Cardiac fibroblast (primary cell): Measurements from ENCODE around the gene RNF14.
"Not testable (repeated sequence)": the region's sequence is repeated elsewhere in the genome, so short reads cannot be mapped to it uniquely, and the experiment has no call there.

ENCODE experiments used
- DNase-seq, 2 donors: peaks; one replicate each; pipeline versions ENCODE4 v3.0.0 to v3.0.0-alpha.2; 2010; ENCODE audit warnings: low read depth in 2 of 2
- H3K4me3 ChIP-seq, 2 donors: replicated peaks in 1 of 2; 1 replicate in 1 of 2; 2 replicates in 1 of 2; pipeline ENCODE4 v1.5.1; 2011; ENCODE audit warnings: low read depth in 2 of 2, low read length in 2 of 2, mild to moderate bottlenecking in 2 of 2, moderate library complexity in 1 of 2
- TF ChIP-seq, protein P1 (sequence below): IDR thresholded peaks from one replicate; pipeline ENCODE4 v1.5.1; 2011; ENCODE audit warnings: low read depth, mild to moderate bottlenecking, low read length, inconsistent platforms

The RNF14 gene

GRCh38 chr5:142036918-142037317 lies 68.0 kb downstream of the RNF14 start:
- DNase-seq: no peak
- H3K4me3 ChIP-seq: no peak overlapping the region
- TF ChIP-seq, protein P1, sequence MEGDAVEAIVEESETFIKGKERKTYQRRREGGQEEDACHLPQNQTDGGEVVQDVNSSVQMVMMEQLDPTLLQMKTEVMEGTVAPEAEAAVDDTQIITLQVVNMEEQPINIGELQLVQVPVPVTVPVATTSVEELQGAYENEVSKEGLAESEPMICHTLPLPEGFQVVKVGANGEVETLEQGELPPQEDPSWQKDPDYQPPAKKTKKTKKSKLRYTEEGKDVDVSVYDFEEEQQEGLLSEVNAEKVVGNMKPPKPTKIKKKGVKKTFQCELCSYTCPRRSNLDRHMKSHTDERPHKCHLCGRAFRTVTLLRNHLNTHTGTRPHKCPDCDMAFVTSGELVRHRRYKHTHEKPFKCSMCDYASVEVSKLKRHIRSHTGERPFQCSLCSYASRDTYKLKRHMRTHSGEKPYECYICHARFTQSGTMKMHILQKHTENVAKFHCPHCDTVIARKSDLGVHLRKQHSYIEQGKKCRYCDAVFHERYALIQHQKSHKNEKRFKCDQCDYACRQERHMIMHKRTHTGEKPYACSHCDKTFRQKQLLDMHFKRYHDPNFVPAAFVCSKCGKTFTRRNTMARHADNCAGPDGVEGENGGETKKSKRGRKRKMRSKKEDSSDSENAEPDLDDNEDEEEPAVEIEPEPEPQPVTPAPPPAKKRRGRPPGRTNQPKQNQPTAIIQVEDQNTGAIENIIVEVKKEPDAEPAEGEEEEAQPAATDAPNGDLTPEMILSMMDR: no peak

DNA sequence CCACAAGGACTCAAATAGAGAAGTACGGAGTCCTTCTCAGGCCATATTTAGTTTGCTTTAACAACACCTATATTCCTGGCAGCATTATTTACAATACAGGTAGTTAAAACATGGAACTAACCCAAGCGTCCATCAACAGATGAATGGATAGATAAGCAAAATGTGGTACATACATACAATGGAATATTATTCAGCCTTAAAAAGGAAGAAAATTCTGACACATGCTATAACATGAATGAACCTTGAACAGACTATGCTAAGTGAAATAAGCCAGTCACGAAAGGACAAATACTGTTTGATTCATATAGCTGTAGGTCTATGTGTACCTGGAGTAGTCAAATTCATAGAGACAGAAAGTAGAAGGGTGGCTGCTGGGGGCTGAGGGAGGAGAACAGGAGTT lies 68.7 kb downstream of the RNF14 start:
- not testable (repeated sequence) for DNase-seq, H3K4me3 ChIP-seq

- TF ChIP-seq, protein P1: no peak
- no peak overlapping the region for H3K4me3 ChIP-seq
- no peak for DNase-seq
Measured at GRCh38 chr5:142038735-142039134, 69.8 kb downstream of the RNF14 start.
